GM12892 (cell line): ENCODE data around the gene ADAM8.
"Not testable (repeated sequence)": the region's sequence is repeated elsewhere in the genome, so short reads cannot be mapped to it uniquely, and the experiment has no call there.

Source experiments
- POLR2A ChIP-seq: IDR thresholded peaks from 2 replicates; pipeline ENCODE4 v1.6.1; 2011; ENCODE audit warnings: low read depth, low read length, control low read depth
- TAF1 ChIP-seq: IDR thresholded peaks from 2 replicates; pipeline ENCODE4 v1.6.1; 2011; ENCODE audit warnings: low read depth, mild to moderate bottlenecking, control low read depth, low read length, borderline replicate concordance

DNA sequence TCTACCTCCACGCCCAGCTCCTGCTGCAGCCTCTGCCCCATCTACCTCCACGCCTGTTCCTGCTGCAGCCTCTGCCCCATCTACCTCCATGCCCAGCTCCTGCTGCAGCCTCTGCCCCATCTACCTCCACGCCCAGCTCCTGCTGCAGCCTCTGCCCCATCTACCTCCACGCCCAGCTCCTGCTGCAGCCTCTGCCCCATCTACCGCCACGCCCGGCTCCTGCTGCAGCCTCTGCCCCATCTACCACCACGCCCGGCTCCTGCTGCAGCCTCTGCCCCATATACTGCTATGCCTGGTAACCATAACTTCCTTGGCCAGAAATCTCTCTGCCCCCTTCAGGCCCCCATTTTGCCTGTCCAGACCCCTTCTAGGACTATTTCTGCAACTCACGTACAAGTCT, 11.6 kb downstream of the ADAM8 start:
- TF ChIP-seq POLR2A, TAF1: not testable (repeated sequence)
